ENCODE data around the gene FN3KRP. TPM values are rescaled to one million over a fixed set of nuclear protein-coding genes. Genes with fewer than 3 reads are reported as not detected.

Gene FN3KRP
- 18.3 and 28.0 TPM in 2 replicates for total RNA-seq

GRCh38 chr17:82716203-82717010 lies at the start of gene FN3KRP:
TSS of gene FN3KRP (plus strand) at chr17:82716706. CDS start at chr17:82716756, 50 bp downstream.

GRCh38 chr17:82698065-82698973 lies 18.2 kb upstream of the FN3KRP start, which contains the start of gene RAB40B:
TSS of gene RAB40B (minus strand) at chr17:82698698. CDS start at chr17:82698596, 102 bp downstream.

GRCh38 chr17:82734987-82735866 lies 18.7 kb downstream of the FN3KRP start, which contains the start of gene FN3K:
TSS of gene FN3K (plus strand) at chr17:82735615. CDS start at chr17:82735637, 22 bp downstream.

GRCh38 chr17:82751571-82752370 lies 35.3 kb downstream of the FN3KRP start, which contains the start of gene TBCD:
TSS of gene TBCD (plus strand) at chr17:82752065. CDS start at chr17:82752194, 129 bp downstream.

Other genes with a start within 250 kb of the FN3KRP start
- 44.2 and 48.2 TPM in 2 replicates for gene FOXK2, start 197.0 kb upstream of the FN3KRP start, total RNA-seq
- gene WDR45B, start 68.3 kb upstream of the FN3KRP start, total RNA-seq = 71.7 and 72.5 TPM in 2 replicates
- 4.2 and 10.6 TPM in 2 replicates for gene RAB40B, start 18.0 kb upstream of the FN3KRP start, total RNA-seq
- 1.6 and 7.7 TPM in 2 replicates for gene FN3K, start 18.9 kb downstream of the FN3KRP start, total RNA-seq
- gene TBCD, start 35.4 kb downstream of the FN3KRP start, total RNA-seq = 56.7 and 67.9 TPM in 2 replicates
- not detected in 2 replicates for gene ZNF750, start 123.3 kb downstream of the FN3KRP start, total RNA-seq